Left ventricle myocardium inferior (tissue), 1 donor: ENCODE data around the gene COX7A2. TPM values are rescaled to one million over a fixed set of nuclear protein-coding genes. Genes with fewer than 3 reads are reported as not detected.
A peak's percentile ranks its signal among the peaks of the same experiment; 100 is the strongest.

ENCODE experiments used
- DNase-seq: peaks from one replicate; pipeline ENCODE4 v3.0.0-alpha.2; 2020
- H3K27ac ChIP-seq: fragments of 200-600 bp; replicated peaks from 2 replicates; pipeline ENCODE4 v1.8.0; 2021
- H3K27me3 ChIP-seq: fragments of 200-600 bp; 2 replicates; pipeline ENCODE4 v1.8.0; 2021; ENCODE audit warnings: low read depth
- H3K36me3 ChIP-seq: fragments of 200-600 bp; 2 replicates; pipeline ENCODE4 v1.8.0; 2021
- H3K4me1 ChIP-seq: fragments of 200-600 bp; 2 replicates; pipeline ENCODE4 v1.8.0; 2021
- H3K4me3 ChIP-seq: fragments of 200-600 bp; 2 replicates; pipeline ENCODE4 v1.8.0; 2021; ENCODE audit warnings: mild to moderate bottlenecking, moderate library complexity
- H3K9me3 ChIP-seq: fragments of 200-600 bp; replicated peaks from 2 replicates; pipeline ENCODE4 v1.8.0; 2021
- intact Hi-C: fragments of 100-400 bp; cut with micrococcal nuclease; formaldehyde crosslinking; loops from one replicate; pipeline ENCODE4 v1.11.0; 2022
- long read RNA-seq: library from polyadenylated mRNA; unstranded; transcript quantifications from one replicate; pipeline ENCODE4 v2.0.0, GENCODE V29; 2021
- total RNA-seq: library from RNA; stranded (reverse); fragmentation: NEBNext Ultra II Directional; extraction: Animal tissue kit (Norgen Biotek cat#: 25700); gene quantifications from one replicate; pipeline ENCODE4 v1.2.1, GENCODE V29; 2021
- TF ChIP-seq, protein P1 (sequence below): fragments of 200-600 bp; IDR thresholded peaks from 2 replicates; pipeline ENCODE4 v1.8.0; 2021; ENCODE audit warnings: antibody characterized with exemption, mild to moderate bottlenecking, borderline replicate concordance
- donor health status: DM: no; HTN: yes; CAD: no; lungs with severe emphysema.

COX7A2 gene
- 1,008 TPM for total RNA-seq
- long read RNA-seq, transcript COX7A2-202 (4 exons, 773 nt), result major isoform, 274 of 286 reads
- long read RNA-seq, partial matches to known transcripts, result 4 of 286 reads
- long read RNA-seq, other reads (novel, unspliced or antisense), result 7 of 286 reads

DNA sequence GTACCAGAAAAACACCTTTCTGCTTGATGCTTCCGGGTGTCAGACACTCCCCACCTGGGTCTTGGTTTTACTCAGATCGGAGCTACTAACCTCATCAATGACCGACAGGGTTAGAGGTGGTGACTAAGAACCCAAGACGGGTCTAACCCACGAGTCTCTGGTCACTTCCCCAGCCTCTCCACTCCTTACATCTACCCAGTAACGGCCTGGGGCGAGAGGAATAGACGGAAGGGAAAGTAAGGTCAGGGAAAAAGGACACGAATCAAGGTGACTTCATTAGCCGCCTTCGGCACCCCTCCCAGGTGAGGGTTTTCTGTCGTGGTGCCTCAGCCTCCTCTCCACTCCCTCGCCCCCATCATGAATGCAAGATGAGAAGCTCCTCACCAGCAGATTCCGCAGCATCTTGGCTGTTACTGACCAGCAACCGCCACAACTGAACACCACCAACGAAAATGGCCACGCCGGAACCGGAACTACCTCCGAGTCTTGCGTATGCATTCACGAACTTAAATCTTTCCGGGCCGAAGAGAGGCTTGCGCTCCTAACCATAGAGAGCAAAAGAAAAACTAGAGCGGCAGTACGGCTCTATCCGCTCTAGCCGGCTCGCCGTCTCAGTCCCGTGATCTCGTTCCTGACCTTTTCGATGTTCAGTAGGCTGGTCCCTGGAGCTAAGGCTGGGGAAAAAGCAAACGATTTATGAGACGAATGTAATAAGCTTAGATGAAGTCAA, at the start of gene COX7A2:
Gene COX7A2 (minus strand): TSS at position 469 of the 730 bp plus-strand sequence. CDS start 67 bp downstream, at position 402.
- DNase-seq, result peak; percentile 86

GRCh38 chr6:75292555-75292954, 49.0 kb upstream of the COX7A2 start:
- peaks cover 31% of the 10 kb centered on the region for H3K4me1 ChIP-seq
- H3K27ac ChIP-seq, result peak overlapping the region; percentile 37
- TF ChIP-seq, protein P1, sequence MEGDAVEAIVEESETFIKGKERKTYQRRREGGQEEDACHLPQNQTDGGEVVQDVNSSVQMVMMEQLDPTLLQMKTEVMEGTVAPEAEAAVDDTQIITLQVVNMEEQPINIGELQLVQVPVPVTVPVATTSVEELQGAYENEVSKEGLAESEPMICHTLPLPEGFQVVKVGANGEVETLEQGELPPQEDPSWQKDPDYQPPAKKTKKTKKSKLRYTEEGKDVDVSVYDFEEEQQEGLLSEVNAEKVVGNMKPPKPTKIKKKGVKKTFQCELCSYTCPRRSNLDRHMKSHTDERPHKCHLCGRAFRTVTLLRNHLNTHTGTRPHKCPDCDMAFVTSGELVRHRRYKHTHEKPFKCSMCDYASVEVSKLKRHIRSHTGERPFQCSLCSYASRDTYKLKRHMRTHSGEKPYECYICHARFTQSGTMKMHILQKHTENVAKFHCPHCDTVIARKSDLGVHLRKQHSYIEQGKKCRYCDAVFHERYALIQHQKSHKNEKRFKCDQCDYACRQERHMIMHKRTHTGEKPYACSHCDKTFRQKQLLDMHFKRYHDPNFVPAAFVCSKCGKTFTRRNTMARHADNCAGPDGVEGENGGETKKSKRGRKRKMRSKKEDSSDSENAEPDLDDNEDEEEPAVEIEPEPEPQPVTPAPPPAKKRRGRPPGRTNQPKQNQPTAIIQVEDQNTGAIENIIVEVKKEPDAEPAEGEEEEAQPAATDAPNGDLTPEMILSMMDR, result no peak
- intact Hi-C loops, result no loop called here
- peaks cover 19% of the 10 kb centered on the region for H3K36me3 ChIP-seq
- no peak overlapping the region for H3K4me3 ChIP-seq
- no peaks in the 10 kb centered on the region for H3K9me3 ChIP-seq
- DNase-seq, result no peak
- no peaks in the 10 kb centered on the region for H3K27me3 ChIP-seq

More for the DNA sequence above, at the start of gene COX7A2:
- intact Hi-C loops, result no loop called here
- Histone ChIP-seq H3K4me3 (peak within 1 kb of the TSS; percentile 93), H3K4me1 (peaks cover 40% of the 10 kb centered on the region), H3K9me3 (no peaks in the 10 kb centered on the region), H3K27me3 (no peaks in the 10 kb centered on the region), H3K27ac (peak within 1 kb of the TSS; percentile 95), H3K36me3 (peaks cover 21% of the 10 kb centered on the region)
- TF ChIP-seq, protein P1, result no peak

DNA sequence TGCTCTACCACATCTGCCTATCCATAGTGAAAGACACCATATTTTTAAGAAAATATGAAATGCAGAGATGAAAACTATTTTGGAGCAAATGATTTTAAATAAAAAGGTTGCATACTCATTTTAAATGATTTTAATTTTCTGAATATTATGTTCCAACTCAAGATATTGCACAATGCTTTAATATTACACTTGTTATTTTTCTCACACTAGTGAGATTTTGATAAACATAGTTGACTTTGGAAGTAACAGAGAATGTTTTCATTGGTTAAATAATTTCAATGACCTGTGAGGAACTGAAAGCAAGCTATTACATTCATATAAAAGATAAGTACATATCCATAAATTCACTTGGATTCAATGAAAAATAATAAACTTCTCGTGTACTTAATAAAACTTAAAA, 48.1 kb upstream of the COX7A2 start:
- TF ChIP-seq, protein P1, result no peak
- H3K36me3 ChIP-seq, result peaks cover 19% of the 10 kb centered on the region
- H3K27me3 ChIP-seq, result no peaks in the 10 kb centered on the region
- H3K4me1 ChIP-seq, result peaks cover 31% of the 10 kb centered on the region
- intact Hi-C loops, result no loop called here
- peak overlapping the region; percentile 42 for H3K27ac ChIP-seq
- H3K9me3 ChIP-seq, result no peaks in the 10 kb centered on the region
- DNase-seq, result no peak
- no peak overlapping the region for H3K4me3 ChIP-seq

- Histone ChIP-seq H3K27ac (peak overlapping the region; percentile 42), H3K4me3 (no peak overlapping the region), H3K27me3 (no peaks in the 10 kb centered on the region), H3K36me3 (peaks cover 19% of the 10 kb centered on the region), H3K9me3 (no peaks in the 10 kb centered on the region), H3K4me1 (peaks cover 32% of the 10 kb centered on the region)
- no peak for DNase-seq
- TF ChIP-seq, protein P1, result no peak
- intact Hi-C loops, result no loop called here
These were observed 47.7 kb upstream of the COX7A2 start for GRCh38 chr6:75291331-75291730.

GRCh38 chr6:75290136-75290945, 46.7 kb upstream of the COX7A2 start:
- intact Hi-C loops, result no loop called here
- TF ChIP-seq, protein P1, result no peak

More at GRCh38 chr6:75290136-75290945, 46.7 kb upstream of the COX7A2 start:
- H3K27me3 ChIP-seq, result no peaks in the 10 kb centered on the region
- H3K4me3 ChIP-seq, result no peak overlapping the region
- peak overlapping the region; percentile 42 for H3K27ac ChIP-seq
- no peak for DNase-seq
- H3K36me3 ChIP-seq, result peaks cover 13% of the 10 kb centered on the region
- H3K4me1 ChIP-seq, result peaks cover 42% of the 10 kb centered on the region
- no peaks in the 10 kb centered on the region for H3K9me3 ChIP-seq
